Endothelial cell of umbilical vein (primary cell): ENCODE results near the gene CCDC40.

Source experiments
- CTCF ChIP-seq, 2 donors: IDR thresholded peaks; 1 replicate in 1 of 2; 2 replicates in 1 of 2; pipeline ENCODE4 v1.5.1; 2011; ENCODE audit warnings: low read length in 2 of 2, mild to moderate bottlenecking in 2 of 2, moderate library complexity in 2 of 2, control low read depth in 1 of 2, inconsistent platforms in 1 of 2, low read depth in 1 of 2; ENCODE audit not compliant: insufficient read depth in 1 of 2; ENCODE audit errors: extremely low read depth in 1 of 2
- FOS ChIP-seq: IDR thresholded peaks from 2 replicates; pipeline ENCODE4 v1.6.1; 2011; ENCODE audit warnings: mild to moderate bottlenecking, low read length, moderate library complexity, borderline replicate concordance; ENCODE audit not compliant: insufficient read depth
- MYC ChIP-seq: IDR thresholded peaks from one replicate; pipeline ENCODE4 v1.6.1; 2011; ENCODE audit warnings: mild to moderate bottlenecking, low read depth, low read length
- POLR2A ChIP-seq: IDR thresholded peaks from 2 replicates; pipeline ENCODE4 v1.6.1; 2012; ENCODE audit warnings: low read depth, mild to moderate bottlenecking, control low read depth, low read length
- POLR2AphosphoS5 ChIP-seq: IDR thresholded peaks from 2 replicates; pipeline ENCODE4 v1.6.1; 2012; ENCODE audit warnings: low read depth, mild to moderate bottlenecking, control low read depth, low read length, moderate library complexity; ENCODE audit not compliant: insufficient read depth

- TF ChIP-seq CTCF (IDR thresholded peaks at IDR 0.05; ENCODE audit: extremely low read depth in 1 of 2, insufficient read depth in 1 of 2, low read depth in 1 of 2, low read length in 2 of 2) (no peak), POLR2A (no peak), FOS (no peak), POLR2AphosphoS5 (no peak), MYC (no peak)
Measured at GRCh38 chr17:80095038-80095843, 58.8 kb downstream of the CCDC40 start.
